NCI-H2081 (cell line): ENCODE results near the gene CHRNB4.
"Not testable (repeated sequence)": the region's sequence is repeated elsewhere in the genome, so short reads cannot be mapped to it uniquely, and the experiment has no call there.

Experiments
- DNase-seq, 2 experiments: peaks; one replicate each; lab custom pipeline; 2025; lab: John Stamatoyannopoulos, UW

CHRNB4 gene

DNA sequence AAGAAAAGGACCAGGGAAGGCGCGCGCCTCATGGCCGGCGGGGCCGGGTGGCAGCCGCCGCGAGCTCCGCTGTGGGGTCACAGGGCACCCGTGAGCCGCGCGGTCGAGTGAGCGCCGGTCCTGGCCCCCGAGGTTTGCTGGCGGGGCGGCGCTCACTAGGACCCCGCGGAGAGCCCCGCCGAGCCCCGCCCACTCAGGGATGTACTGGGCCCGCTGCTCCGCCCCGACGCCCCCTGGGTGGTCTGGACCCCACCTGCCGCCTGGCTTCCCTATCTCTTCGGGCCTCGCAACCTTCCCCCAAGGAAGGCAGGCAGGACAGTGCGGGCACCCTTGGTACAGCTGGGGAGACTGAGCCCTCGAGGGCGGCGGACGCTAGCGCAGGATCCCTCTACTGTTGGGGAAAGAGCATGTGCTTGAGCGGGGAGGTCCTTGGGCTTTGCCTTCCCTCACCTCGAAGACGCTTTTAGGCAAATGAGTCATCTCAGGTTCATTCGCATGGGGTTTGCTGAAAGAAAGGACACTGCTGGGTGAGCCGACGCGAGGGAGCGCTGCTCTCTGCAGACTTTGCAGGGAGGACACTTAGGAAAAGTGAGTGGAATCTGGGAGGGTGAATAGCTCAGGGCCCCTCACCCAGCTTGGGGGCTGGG lies at the start of gene CHRNB4:
Gene CHRNB4, minus strand, starts transcription at position 109 of the 647 bp plus-strand sequence. Its CDS starts 77 bp downstream, at position 32.
- DNase-seq = no peak

- DNase-seq = no peak
These were observed 48.6 kb upstream of the CHRNB4 start for GRCh38 chr15:78689626-78690025.

- DNase-seq = no peak
These were observed 44.9 kb upstream of the CHRNB4 start for GRCh38 chr15:78685925-78686324.

DNA sequence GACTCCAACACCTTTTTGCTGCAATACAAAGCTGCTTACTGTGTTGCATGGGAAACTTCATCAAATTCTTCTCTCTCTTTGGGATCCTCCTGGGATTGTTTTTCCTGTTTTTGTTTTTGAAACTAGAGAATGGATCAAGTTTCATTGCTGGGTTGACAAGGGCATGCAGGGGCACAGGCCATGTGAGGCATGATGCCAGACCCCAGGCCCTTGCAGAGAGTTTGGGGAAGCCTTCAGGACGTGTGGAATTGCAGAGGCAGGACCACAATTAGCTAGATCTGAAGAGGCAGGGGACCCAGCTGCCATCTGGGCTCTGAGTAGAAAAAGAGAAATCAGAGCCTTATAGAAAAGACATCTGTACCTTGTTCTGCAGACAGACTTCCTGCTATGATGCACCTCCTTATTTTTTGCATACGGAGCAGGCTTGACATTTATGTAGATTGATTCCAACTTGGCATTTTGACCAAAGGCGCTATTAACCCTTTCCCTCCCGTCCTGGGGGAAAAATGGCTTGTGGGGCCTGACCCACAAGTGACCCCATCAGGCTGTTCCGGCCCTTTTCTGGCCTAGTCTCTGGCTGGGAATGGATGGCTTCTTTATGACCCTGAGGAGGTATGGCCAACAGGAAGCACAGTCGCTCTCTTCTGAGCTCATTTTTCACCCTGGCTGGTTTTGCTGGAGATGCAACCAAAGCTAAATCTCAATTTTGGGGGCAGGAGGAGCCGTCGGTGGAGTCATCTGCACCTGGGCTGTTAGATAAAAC lies 44.3 kb upstream of the CHRNB4 start:
- DNase-seq = no peak

GRCh38 chr15:78684657-78685056 lies 43.6 kb upstream of the CHRNB4 start:
- peak; percentile 23 to 72 for DNase-seq

DNA sequence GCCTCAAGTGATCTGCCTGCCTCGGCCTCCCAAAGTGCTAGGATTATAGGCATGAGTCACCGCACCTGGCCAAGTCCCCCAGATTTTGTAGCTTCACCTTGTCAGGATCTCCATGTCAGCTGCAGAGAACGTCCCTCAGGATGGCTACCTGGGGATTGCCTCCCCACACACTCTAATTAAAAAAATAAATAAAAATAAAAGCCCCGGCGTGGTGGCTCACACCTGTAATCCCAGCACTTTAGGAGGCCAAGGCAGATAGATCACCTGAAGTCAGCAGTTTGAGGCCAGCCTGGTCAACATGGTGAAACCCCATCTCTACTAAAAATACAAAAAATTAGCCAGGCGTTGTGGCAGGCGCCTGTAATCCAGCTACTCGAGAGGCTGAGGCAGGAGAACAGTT lies 42.6 kb upstream of the CHRNB4 start:
- not testable (repeated sequence) for DNase-seq

GRCh38 chr15:78682693-78683410 lies 41.8 kb upstream of the CHRNB4 start:
- DNase-seq = no peak

DNA sequence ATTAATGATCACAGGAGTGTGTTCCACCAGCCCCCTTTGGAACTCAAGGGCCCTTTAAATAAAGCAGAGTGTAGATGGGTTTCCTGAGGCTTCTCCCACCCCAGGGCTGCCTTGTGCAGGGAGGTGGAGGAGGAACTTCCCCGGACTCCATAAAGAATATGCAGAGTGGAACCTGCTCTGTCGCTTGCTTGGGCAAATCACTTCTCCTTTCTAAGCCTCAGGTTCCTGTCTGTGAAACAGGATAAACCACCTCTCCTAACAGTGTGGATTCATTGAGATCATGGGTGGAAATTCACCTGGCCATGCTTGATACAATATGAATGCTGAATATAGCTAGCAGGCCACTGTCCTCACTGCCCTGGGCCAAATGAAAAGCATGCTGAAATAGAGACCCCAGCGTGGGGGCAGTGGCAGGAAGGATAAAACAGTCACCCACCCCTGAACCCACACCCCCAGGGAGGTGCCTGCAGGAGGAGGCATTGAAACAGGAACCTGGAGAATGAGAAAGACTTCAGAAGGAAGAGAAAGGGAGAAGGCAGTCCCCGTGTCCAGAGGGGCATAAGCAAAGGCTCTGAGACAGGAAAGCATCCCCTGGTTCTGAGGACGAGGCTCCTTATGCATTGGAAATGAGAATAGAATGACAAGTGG lies 41.1 kb upstream of the CHRNB4 start:
- DNase-seq = no peak

GRCh38 chr15:78681281-78682003 lies 40.4 kb upstream of the CHRNB4 start:
- DNase-seq = peak; percentile 69 to 89

GRCh38 chr15:78680431-78681075 lies 39.5 kb upstream of the CHRNB4 start:
- DNase-seq = peak in 1 of 2 experiments; percentile 17

GRCh38 chr15:78679089-78679511 lies 38.1 kb upstream of the CHRNB4 start:
- peak in 1 of 2 experiments; percentile 34 for DNase-seq

DNA sequence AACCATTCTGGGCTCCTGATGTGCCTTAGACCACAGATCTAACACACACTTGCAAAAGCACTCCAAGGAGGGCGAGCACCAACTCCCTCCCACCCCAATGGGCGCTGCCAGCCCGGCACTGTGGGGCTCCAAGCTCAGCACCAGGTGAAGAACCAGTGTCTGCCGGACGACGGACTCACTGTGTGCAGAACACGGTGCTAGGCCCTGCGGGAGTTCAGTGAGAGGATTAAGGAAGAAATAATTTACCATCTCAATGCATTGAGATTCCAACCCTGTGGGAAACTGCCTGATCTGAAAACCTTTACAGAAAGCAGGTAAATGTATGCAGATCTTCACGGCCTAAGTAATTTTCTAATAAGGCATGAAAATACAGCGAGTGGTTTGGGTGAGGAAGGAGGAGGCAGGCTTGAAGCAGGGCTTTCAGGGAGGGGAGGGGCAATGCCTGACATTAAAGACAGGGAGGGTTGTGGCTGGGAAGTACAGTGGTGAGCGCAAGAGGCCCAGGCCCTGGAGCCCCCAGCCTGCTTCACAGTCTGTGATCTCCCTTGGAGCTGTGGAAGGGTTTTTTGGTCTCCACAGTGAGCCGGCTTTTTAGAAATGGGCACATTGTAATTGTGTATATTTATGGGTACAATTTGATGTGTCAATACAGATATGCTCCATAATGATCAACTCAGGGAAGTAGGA lies 35.6 kb upstream of the CHRNB4 start:
- DNase-seq = no peak

DNA sequence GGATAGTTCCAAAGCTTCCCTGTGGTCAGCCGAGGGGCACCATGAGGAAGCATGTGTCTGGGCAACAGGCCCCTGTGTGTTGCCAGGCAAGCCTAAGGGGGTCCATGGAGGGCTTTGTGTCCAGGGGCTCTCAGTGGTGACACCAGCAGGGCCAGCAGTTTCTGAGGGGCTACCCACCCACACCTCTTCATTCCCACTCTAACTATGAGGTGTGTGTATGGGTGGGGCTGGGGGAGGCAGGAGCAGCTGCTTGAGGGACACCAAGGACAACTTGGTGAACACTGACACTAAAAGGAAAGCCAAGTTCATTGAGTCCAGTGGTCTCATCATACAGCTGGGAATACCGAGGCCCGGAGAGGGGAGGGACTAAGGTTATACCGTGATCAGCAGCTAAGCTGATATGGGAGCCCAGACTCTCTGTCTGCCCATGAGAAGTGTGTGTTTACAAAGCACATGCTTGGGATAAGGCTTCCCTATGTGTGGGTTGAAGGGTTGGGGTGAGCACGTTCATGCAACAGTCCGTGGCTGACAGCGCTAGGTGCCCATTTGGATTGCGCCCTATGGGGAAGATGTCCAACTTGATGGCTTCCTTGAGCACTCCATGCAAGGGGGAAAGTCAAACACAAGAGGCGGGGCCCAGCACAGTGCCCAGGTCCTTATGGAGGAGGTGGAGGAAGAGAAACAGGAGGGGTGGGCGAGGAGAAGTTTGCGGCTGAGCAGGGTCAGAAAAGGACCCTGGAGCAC lies 34.8 kb upstream of the CHRNB4 start:
- DNase-seq = no peak

DNA sequence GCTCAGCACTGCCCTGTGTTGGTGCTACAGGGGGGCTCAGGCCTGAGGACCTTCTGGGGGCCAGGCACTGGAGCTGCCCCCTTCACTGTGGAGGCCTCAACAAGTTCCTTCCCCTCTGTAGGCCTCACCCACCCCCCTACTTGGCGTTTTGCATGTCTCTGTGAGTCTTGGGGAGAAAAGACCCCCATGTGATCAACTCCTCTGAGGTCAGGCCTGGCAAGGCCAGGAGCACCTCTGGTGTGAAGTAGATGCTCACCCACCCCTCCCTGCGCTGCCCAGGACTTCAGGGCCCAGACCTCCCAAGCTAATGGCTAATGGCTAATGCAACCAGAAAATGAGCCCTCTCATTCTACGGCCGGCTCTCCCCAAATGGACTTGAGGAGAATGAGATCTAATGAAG lies 34.2 kb upstream of the CHRNB4 start:
- no peak for DNase-seq

- no peak for DNase-seq
These were observed 33.0 kb upstream of the CHRNB4 start for GRCh38 chr15:78673917-78674444.

DNA sequence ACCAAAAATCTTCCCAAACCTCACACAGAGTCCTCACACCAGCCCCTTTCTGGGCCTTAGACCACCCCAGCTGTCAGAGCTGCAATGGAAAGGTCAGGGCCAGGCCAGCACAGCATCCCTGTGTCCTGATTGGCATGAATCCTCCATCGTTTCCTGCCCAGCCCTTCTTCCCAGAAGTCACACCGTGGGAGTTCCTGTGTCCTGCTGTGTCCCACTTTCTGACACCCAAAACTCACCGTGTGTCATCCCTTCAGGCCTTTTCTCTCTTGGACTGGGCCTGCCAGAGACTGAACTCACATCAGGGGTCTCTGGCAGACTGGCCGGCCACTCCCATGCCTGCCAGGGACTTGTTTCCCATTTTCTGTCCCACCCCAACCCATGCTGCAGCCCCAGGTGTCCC lies 32.5 kb upstream of the CHRNB4 start:
- no peak for DNase-seq

DNA sequence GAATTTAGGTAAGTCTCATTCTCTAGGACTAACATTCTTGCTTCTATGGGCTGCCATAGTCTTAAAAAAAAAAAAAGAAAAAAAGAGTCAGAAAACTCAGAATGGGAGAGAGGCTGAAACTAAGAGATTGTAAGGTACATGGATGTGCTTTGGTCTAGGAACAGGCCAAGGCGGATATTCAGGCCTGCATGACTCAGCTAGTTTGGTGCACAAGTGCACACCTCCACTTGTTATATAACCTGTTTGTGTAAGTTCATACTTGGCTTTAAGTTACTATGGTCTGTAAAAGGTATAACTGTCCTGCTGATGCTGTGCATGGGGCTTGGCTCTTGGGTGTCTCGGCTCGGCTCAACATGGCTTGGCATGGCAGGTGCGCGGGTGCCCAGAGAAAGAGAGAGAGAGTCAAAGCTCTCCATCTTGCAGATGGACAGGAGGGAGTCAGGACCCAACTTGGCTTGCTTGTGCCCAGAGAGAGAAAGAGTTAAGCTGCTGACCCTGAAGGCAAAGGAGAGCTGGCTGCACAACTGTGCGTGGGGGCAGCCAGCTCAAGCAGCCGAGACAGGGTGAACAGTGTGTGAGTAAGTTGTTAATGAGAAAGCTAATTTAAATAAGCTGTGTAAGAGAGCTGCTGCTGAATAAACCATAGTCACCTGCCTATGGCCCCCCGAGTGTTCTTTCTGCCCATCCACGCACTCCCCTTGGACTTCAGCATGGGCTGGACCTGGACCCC lies 31.4 kb upstream of the CHRNB4 start:
- no peak for DNase-seq

DNA sequence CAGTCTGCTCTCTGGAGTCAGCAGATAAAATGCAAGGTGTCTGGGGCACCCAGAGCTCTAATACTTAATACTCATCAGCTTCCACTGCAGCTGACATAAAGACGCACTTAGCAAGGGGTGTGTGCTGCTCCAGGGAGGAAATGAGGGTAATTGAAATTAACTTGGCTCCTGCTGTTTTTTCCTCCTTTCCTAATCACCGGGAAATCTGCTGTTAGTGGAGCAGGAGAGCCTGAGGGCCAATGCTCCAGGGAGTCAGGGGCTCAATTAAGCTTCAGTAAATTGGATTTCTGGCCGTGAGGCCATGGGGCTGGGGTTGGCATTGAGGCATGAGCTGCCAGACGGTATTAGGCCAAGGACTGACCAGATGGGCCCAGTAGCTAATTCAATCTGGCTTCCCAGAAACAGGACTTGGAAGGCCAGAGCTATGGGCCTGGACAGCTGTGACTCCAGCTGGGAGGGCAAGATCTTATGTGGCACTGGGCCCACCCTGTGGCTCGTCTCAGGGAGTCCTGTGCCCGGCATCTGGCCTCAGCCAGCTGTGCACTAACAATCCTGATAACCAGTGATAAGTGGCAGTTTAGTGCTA lies 30.7 kb upstream of the CHRNB4 start:
- peak; percentile 57 to 88 for DNase-seq
